GM23338 (cell line): ENCODE data around the gene ZBTB25. TPM values are rescaled to one million over a fixed set of nuclear protein-coding genes. Genes with fewer than 3 reads are reported as not detected.

Experiments
- ATAC-seq: fragments of 200-7000 bp; cut with Tn5 transposase; 3 replicates; pipeline ENCODE4 v1.9.1; 2020
- DNase-seq: peaks from one replicate; pipeline ENCODE4 v3.0.0-alpha.2; 2015; ENCODE audit warnings: low spot score
- H2AFZ ChIP-seq: fragments of 200-600 bp; sonication (generic); 2 replicates; pipeline ENCODE4 v1.8.0; 2016; ENCODE audit warnings: antibody characterized with exemption, mild to moderate bottlenecking, moderate library complexity
- H3F3A ChIP-seq: fragments of 200-600 bp; sonication (generic); replicated peaks from 2 replicates; pipeline ENCODE4 v1.8.0; 2017; ENCODE audit warnings: antibody characterized with exemption, mixed run types, low read depth
- H3K27ac ChIP-seq: fragments of 200-600 bp; sonication (generic); 2 replicates; pipeline ENCODE4 v1.6.1; 2016; ENCODE audit warnings: low read depth
- H3K27me3 ChIP-seq: fragments of 200-600 bp; sonication (generic); 2 replicates; pipeline ENCODE4 v1.8.0; 2016; ENCODE audit warnings: mild to moderate bottlenecking, mixed run types, moderate library complexity; ENCODE audit not compliant: insufficient read depth
- H3K36me3 ChIP-seq: fragments of 200-600 bp; sonication (generic); 2 replicates; pipeline ENCODE4 v1.8.0; 2016; ENCODE audit warnings: mild to moderate bottlenecking; ENCODE audit not compliant: insufficient read depth
- H3K4me1 ChIP-seq: fragments of 200-600 bp; sonication (generic); 2 replicates; pipeline ENCODE4 v1.8.0; 2016; ENCODE audit warnings: mild to moderate bottlenecking, moderate library complexity; ENCODE audit not compliant: insufficient read depth
- H3K4me2 ChIP-seq: fragments of 200-600 bp; sonication (generic); 2 replicates; pipeline ENCODE4 v1.7.1; 2017; ENCODE audit warnings: mixed run types
- H3K4me3 ChIP-seq: fragments of 200-600 bp; sonication (generic); 2 replicates; pipeline ENCODE4 v1.6.1; 2016; ENCODE audit warnings: mixed run types
- H3K79me2 ChIP-seq: fragments of 200-600 bp; sonication (generic); replicated peaks from 2 replicates; pipeline ENCODE4 v1.8.0; 2017; ENCODE audit warnings: mild to moderate bottlenecking; ENCODE audit not compliant: insufficient read depth
- H3K9me2 ChIP-seq: fragments of 200-600 bp; sonication (generic); 2 replicates; pipeline ENCODE4 v1.8.0; 2017; ENCODE audit not compliant: insufficient read depth
- H4K20me1 ChIP-seq: fragments of 200-600 bp; sonication (generic); replicated peaks from 2 replicates; pipeline ENCODE4 v1.8.0; 2017; ENCODE audit warnings: mild to moderate bottlenecking; ENCODE audit not compliant: insufficient read depth
- H3K27ac Mint-ChIP-seq: 2 replicates; pipeline ENCODE4 v1.8.0; 2020; ENCODE audit warnings: inconsistent platforms, mild to moderate bottlenecking, moderate library complexity, mixed read lengths
- H3K27me3 Mint-ChIP-seq: 3 replicates; pipeline ENCODE4 v1.8.0; 2022; ENCODE audit warnings: low read depth, mild to moderate bottlenecking, moderate library complexity, mixed read lengths, inconsistent platforms; ENCODE audit not compliant: insufficient read depth, poor library complexity
- H3K36me3 Mint-ChIP-seq: 3 replicates; pipeline ENCODE4 v1.8.0; 2021; ENCODE audit warnings: low read depth, mild to moderate bottlenecking, inconsistent platforms, moderate library complexity, mixed read lengths
- H3K4me1 Mint-ChIP-seq: 3 replicates; pipeline ENCODE4 v1.8.0; 2020; ENCODE audit warnings: mild to moderate bottlenecking, inconsistent platforms, mixed read lengths
- H3K4me3 Mint-ChIP-seq: 3 replicates; pipeline ENCODE4 v1.8.0; 2021; ENCODE audit warnings: moderate library complexity, mild to moderate bottlenecking, inconsistent platforms, mixed read lengths
- H3K9me3 Mint-ChIP-seq: 3 replicates; pipeline ENCODE4 v1.8.0; 2020; ENCODE audit warnings: moderate library complexity, mild to moderate bottlenecking, inconsistent platforms, mixed read lengths
- NANOG ChIP-seq: IDR thresholded peaks from 2 replicates; pipeline ENCODE4 v1.6.1; 2016; ENCODE audit warnings: antibody characterized with exemption, borderline replicate concordance
- POLR2AphosphoS5 ChIP-seq: IDR thresholded peaks from 2 replicates; pipeline ENCODE4 v1.6.1; 2016; ENCODE audit warnings: antibody characterized with exemption, low read depth
- ZNF331 ChIP-seq: fragments of 250-450 bp; sonication (Bioruptor Pico); IDR thresholded peaks from 2 replicates; pipeline ENCODE4 v1.5.0; 2020; ENCODE audit warnings: low read depth, mild to moderate bottlenecking, moderate library complexity
- polyA plus RNA-seq: library from polyadenylated mRNA; unstranded; fragments of >200 nt; fragmentation: Nextera tagmentation; extraction: Ambion mirVana; gene quantifications from 2 replicates; pipeline ENCODE4 v1.2.1, GENCODE V29; 2016
- total RNA-seq: library from RNA; depleted of rRNA; stranded (reverse); fragments of >200 nt; shearing (Covaris generic); gene quantifications from 2 replicates; pipeline ENCODE4 v1.2.3, GENCODE V29; 2014
- TF ChIP-seq, protein P1 (sequence below), 2 experiments: fragments of 200-600 bp in 1 of 2; sonication (generic) in 1 of 2; conservative IDR thresholded peaks; 2 replicates each; pipeline versions ENCODE4 v1.5.1 to v1.6.1; 2016 to 2017; ENCODE audit warnings: antibody characterized with exemption in 2 of 2, low read depth in 2 of 2, mild to moderate bottlenecking in 2 of 2, moderate library complexity in 1 of 2
- TF ChIP-seq, protein P2 (sequence below): IDR thresholded peaks from one replicate; pipeline ENCODE4 v1.6.1; 2018; ENCODE audit warnings: antibody characterized with exemption; ENCODE audit not compliant: unreplicated experiment
- TF ChIP-seq, protein P3 (sequence below): fragments of 250-450 bp; sonication (Bioruptor Pico); IDR thresholded peaks from 2 replicates; pipeline ENCODE4 v1.5.0; 2020; ENCODE audit warnings: mild to moderate bottlenecking, moderate library complexity

The ZBTB25 gene
- total and polyA plus RNA-seq, 2 experiments from 2014 or later, result 5.8 to 8.0 TPM

DNA sequence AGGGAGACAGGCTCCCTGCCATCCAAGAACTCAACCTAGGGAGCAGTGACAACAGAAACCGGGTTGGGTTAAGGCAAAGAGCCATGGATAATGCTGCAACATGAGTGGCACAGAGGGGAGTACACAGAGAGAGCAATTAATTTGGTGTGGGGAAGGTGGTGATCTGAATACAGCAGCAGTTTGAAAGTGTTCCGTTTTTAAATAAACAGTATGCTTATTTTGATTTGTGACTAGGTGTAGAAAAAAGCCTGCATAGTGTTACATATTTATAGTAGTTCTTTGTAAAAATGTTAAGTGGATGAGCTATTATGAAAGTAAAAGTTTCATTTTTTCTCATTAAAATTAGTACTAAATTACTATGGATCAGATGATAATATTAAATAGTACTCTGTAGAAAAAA is 29.6 kb downstream of the ZBTB25 start:
- Mint-ChIP-seq H3K27me3 (no peaks in the 10 kb centered on the region), H3K27ac (no peak overlapping the region)

More for the DNA sequence above, 29.6 kb downstream of the ZBTB25 start:
- H3F3A ChIP-seq, result no peaks in the 10 kb centered on the region
- H3K9me2 ChIP-seq, result no peaks in the 10 kb centered on the region
- no peak for ATAC-seq
- no peak overlapping the region for H3K4me3 Mint-ChIP-seq
- H3K4me1 ChIP-seq, result no peaks in the 10 kb centered on the region
- no peak overlapping the region for H3K4me2 ChIP-seq
- H4K20me1 ChIP-seq, result no peaks in the 10 kb centered on the region; the same call in 1 of the 2 replicates
- DNase-seq, result no peak
- H3K9me3 Mint-ChIP-seq, result no peaks in the 10 kb centered on the region
- no peak overlapping the region for H3K27ac ChIP-seq
- H3K36me3 Mint-ChIP-seq, result no peaks in the 10 kb centered on the region
- H3K27me3 ChIP-seq, result no peaks in the 10 kb centered on the region
- H3K79me2 ChIP-seq, result no peaks in the 10 kb centered on the region
- H3K36me3 ChIP-seq, result no peaks in the 10 kb centered on the region
- no peak overlapping the region for H3K4me3 ChIP-seq
- H2AFZ ChIP-seq, result no peak overlapping the region
- TF ChIP-seq, protein P1, sequence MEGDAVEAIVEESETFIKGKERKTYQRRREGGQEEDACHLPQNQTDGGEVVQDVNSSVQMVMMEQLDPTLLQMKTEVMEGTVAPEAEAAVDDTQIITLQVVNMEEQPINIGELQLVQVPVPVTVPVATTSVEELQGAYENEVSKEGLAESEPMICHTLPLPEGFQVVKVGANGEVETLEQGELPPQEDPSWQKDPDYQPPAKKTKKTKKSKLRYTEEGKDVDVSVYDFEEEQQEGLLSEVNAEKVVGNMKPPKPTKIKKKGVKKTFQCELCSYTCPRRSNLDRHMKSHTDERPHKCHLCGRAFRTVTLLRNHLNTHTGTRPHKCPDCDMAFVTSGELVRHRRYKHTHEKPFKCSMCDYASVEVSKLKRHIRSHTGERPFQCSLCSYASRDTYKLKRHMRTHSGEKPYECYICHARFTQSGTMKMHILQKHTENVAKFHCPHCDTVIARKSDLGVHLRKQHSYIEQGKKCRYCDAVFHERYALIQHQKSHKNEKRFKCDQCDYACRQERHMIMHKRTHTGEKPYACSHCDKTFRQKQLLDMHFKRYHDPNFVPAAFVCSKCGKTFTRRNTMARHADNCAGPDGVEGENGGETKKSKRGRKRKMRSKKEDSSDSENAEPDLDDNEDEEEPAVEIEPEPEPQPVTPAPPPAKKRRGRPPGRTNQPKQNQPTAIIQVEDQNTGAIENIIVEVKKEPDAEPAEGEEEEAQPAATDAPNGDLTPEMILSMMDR (conservative IDR thresholded peaks at IDR 0.05; ENCODE audit: low read depth in 2 of 2), result no peak
- TF ChIP-seq, protein P2, sequence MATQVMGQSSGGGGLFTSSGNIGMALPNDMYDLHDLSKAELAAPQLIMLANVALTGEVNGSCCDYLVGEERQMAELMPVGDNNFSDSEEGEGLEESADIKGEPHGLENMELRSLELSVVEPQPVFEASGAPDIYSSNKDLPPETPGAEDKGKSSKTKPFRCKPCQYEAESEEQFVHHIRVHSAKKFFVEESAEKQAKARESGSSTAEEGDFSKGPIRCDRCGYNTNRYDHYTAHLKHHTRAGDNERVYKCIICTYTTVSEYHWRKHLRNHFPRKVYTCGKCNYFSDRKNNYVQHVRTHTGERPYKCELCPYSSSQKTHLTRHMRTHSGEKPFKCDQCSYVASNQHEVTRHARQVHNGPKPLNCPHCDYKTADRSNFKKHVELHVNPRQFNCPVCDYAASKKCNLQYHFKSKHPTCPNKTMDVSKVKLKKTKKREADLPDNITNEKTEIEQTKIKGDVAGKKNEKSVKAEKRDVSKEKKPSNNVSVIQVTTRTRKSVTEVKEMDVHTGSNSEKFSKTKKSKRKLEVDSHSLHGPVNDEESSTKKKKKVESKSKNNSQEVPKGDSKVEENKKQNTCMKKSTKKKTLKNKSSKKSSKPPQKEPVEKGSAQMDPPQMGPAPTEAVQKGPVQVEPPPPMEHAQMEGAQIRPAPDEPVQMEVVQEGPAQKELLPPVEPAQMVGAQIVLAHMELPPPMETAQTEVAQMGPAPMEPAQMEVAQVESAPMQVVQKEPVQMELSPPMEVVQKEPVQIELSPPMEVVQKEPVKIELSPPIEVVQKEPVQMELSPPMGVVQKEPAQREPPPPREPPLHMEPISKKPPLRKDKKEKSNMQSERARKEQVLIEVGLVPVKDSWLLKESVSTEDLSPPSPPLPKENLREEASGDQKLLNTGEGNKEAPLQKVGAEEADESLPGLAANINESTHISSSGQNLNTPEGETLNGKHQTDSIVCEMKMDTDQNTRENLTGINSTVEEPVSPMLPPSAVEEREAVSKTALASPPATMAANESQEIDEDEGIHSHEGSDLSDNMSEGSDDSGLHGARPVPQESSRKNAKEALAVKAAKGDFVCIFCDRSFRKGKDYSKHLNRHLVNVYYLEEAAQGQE, result no peak
- TF ChIP-seq POLR2AphosphoS5 (no peak), NANOG (no peak), ZNF331 (CRISPR knock-in tag) (no peak)
- TF ChIP-seq, protein P3, sequence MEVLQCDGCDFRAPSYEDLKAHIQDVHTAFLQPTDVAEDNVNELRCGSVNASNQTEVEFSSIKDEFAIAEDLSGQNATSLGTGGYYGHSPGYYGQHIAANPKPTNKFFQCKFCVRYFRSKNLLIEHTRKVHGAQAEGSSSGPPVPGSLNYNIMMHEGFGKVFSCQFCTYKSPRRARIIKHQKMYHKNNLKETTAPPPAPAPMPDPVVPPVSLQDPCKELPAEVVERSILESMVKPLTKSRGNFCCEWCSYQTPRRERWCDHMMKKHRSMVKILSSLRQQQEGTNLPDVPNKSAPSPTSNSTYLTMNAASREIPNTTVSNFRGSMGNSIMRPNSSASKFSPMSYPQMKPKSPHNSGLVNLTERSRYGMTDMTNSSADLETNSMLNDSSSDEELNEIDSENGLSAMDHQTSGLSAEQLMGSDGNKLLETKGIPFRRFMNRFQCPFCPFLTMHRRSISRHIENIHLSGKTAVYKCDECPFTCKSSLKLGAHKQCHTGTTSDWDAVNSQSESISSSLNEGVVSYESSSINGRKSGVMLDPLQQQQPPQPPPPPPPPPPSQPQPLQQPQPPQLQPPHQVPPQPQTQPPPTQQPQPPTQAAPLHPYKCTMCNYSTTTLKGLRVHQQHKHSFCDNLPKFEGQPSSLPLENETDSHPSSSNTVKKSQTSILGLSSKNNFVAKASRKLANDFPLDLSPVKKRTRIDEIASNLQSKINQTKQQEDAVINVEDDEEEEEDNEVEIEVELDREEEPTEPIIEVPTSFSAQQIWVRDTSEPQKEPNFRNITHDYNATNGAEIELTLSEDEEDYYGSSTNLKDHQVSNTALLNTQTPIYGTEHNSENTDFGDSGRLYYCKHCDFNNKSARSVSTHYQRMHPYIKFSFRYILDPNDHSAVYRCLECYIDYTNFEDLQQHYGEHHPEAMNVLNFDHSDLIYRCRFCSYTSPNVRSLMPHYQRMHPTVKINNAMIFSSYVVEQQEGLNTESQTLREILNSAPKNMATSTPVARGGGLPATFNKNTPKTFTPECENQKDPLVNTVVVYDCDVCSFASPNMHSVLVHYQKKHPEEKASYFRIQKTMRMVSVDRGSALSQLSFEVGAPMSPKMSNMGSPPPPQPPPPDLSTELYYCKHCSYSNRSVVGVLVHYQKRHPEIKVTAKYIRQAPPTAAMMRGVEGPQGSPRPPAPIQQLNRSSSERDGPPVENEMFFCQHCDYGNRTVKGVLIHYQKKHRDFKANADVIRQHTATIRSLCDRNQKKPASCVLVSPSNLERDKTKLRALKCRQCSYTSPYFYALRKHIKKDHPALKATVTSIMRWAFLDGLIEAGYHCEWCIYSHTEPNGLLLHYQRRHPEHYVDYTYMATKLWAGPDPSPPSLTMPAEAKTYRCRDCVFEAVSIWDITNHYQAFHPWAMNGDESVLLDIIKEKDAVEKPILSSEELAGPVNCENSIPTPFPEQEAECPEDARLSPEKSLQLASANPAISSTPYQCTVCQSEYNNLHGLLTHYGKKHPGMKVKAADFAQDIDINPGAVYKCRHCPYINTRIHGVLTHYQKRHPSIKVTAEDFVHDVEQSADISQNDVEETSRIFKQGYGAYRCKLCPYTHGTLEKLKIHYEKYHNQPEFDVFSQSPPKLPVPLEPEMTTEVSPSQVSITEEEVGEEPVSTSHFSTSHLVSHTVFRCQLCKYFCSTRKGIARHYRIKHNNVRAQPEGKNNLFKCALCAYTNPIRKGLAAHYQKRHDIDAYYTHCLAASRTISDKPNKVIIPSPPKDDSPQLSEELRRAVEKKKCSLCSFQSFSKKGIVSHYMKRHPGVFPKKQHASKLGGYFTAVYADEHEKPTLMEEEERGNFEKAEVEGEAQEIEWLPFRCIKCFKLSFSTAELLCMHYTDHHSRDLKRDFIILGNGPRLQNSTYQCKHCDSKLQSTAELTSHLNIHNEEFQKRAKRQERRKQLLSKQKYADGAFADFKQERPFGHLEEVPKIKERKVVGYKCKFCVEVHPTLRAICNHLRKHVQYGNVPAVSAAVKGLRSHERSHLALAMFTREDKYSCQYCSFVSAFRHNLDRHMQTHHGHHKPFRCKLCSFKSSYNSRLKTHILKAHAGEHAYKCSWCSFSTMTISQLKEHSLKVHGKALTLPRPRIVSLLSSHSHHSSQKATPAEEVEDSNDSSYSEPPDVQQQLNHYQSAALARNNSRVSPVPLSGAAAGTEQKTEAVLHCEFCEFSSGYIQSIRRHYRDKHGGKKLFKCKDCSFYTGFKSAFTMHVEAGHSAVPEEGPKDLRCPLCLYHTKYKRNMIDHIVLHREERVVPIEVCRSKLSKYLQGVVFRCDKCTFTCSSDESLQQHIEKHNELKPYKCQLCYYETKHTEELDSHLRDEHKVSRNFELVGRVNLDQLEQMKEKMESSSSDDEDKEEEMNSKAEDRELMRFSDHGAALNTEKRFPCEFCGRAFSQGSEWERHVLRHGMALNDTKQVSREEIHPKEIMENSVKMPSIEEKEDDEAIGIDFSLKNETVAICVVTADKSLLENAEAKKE (CRISPR knock-in tag), result no peak
- H3K4me1 Mint-ChIP-seq, result peaks cover 14% of the 10 kb centered on the region; the same call in 2 of the 3 replicates
